PFSK-1 (cell line): Measurements from ENCODE around the gene SCN8A.

Experiments used
- FOXP2 ChIP-seq: optimal IDR thresholded peaks from 2 replicates; pipeline ENCODE3; 2011; ENCODE audit warnings: borderline replicate concordance, control low read depth, inconsistent platforms; ENCODE audit not compliant: insufficient read depth; ENCODE audit errors: extremely low read length, extremely low read depth
- POLR2AphosphoS5 ChIP-seq: IDR thresholded peaks from 2 replicates; pipeline ENCODE4 v1.6.1; 2012; ENCODE audit warnings: low read depth, mild to moderate bottlenecking, control low read depth, low read length, moderate library complexity
- REST ChIP-seq, 2 experiments: IDR thresholded peaks; 2 replicates each; pipeline versions ENCODE4 v1.6.1 to v1.8.0; 2011 to 2012; ENCODE audit warnings: low read depth in 2 of 2, low read length in 2 of 2, control low read depth in 1 of 2, inconsistent platforms in 1 of 2, mild to moderate bottlenecking in 1 of 2, moderate library complexity in 1 of 2; ENCODE audit not compliant: insufficient read depth in 1 of 2
- SIN3A ChIP-seq: IDR thresholded peaks from 2 replicates; pipeline ENCODE4 v1.6.1; 2012; ENCODE audit warnings: mild to moderate bottlenecking, low read length, moderate library complexity, borderline replicate concordance; ENCODE audit not compliant: insufficient read depth
- TAF1 ChIP-seq: IDR thresholded peaks from 2 replicates; pipeline ENCODE4 v1.6.1; 2012; ENCODE audit warnings: low read length, control low read depth, borderline replicate concordance; ENCODE audit not compliant: insufficient read depth

SCN8A gene

GRCh38 chr12:51812871-51813270, 221.8 kb downstream of the SCN8A start:
- TF ChIP-seq FOXP2, result no peak
- TF ChIP-seq REST (IDR thresholded peaks at IDR 0.05; ENCODE audit: insufficient read depth in 1 of 2, low read depth in 2 of 2, low read length in 2 of 2), result no peak
- no peak for TF ChIP-seq SIN3A
- no peak for TF ChIP-seq TAF1
- TF ChIP-seq POLR2AphosphoS5, result no peak

DNA sequence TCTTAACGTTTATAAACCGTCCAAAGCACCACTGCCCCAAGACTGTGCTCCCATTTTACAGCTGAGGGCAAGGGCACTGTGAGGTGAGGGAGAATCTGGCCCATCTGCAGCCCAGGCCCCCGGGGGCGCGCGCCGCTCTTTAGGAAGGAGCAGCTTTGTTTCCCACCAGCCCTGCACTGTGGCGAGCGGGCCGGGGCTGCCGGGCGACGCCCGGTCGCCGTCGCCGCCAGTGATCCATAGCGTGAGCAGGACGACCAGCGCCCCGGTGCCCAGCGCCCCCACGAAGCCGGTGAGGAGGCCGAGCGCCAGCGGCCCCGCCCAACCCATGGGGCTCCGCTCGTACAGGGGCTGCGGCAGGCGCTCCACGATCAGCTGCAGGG, 222.9 kb downstream of the SCN8A start:
- no peak for TF ChIP-seq FOXP2
- no peak for TF ChIP-seq POLR2AphosphoS5
- TF ChIP-seq REST (IDR thresholded peaks at IDR 0.05; ENCODE audit: insufficient read depth in 1 of 2, low read depth in 2 of 2, low read length in 2 of 2), result no peak
- no peak for TF ChIP-seq TAF1
- no peak for TF ChIP-seq SIN3A

- no peak for TF ChIP-seq SIN3A
- no peak for TF ChIP-seq POLR2AphosphoS5
- TF ChIP-seq TAF1, result no peak
- TF ChIP-seq REST (IDR thresholded peaks at IDR 0.05; ENCODE audit: insufficient read depth in 1 of 2, low read depth in 2 of 2, low read length in 2 of 2), result no peak
- TF ChIP-seq FOXP2, result no peak
These were observed 223.5 kb downstream of the SCN8A start for GRCh38 chr12:51814311-51815088.

GRCh38 chr12:51815571-51815970, 224.5 kb downstream of the SCN8A start:
- no peak for TF ChIP-seq TAF1
- no peak for TF ChIP-seq REST (IDR thresholded peaks at IDR 0.05; ENCODE audit: insufficient read depth in 1 of 2, low read depth in 2 of 2, low read length in 2 of 2)
- TF ChIP-seq POLR2AphosphoS5, result no peak
- no peak for TF ChIP-seq FOXP2
- no peak for TF ChIP-seq SIN3A
